ENCODE results near the gene COL4A3.

COL4A3 gene

DNA sequence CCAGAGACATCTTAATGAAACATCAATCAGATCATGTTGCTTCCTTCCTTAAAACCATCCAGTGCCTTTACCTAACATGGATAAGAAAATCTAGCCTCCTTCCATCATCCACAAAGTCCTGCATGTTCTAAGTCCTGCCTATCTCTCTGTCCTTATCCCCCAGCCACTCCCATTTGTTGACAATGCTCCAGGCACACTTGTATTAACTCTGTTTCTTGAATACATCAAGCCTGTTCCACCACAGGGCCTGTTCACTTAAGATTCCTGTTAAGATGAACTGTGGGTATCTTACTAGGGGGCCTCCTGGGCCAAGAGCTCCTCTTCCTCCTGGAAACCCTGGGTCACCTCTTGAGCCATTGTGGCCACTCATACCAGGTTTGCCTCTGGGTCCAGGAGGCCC lies 46.1 kb upstream of the COL4A3 start:
- H4K20me1 ChIP-seq (ENCODE audit: insufficient read depth), result no peaks in the 10 kb centered on the region
- H3K4me2 ChIP-seq, result no peak overlapping the region
- no peak overlapping the region for H3K27ac ChIP-seq
- no peak overlapping the region for H2AFZ ChIP-seq (ENCODE audit: low read depth)
- no peaks in the 10 kb centered on the region for H3K36me3 ChIP-seq (ENCODE audit: insufficient read depth)
- H3K79me2 ChIP-seq (ENCODE audit: insufficient read depth, low read depth), result no peaks in the 10 kb centered on the region
- no peak overlapping the region for H3K4me3 ChIP-seq (IDR thresholded peaks at IDR 0.05; ENCODE audit: insufficient read depth, low read depth, low read length)
- no peaks in the 10 kb centered on the region for H3K27me3 ChIP-seq (ENCODE audit: insufficient read depth, low read depth)
- H3K9ac ChIP-seq, result no peak overlapping the region
- TF ChIP-seq, protein P1, sequence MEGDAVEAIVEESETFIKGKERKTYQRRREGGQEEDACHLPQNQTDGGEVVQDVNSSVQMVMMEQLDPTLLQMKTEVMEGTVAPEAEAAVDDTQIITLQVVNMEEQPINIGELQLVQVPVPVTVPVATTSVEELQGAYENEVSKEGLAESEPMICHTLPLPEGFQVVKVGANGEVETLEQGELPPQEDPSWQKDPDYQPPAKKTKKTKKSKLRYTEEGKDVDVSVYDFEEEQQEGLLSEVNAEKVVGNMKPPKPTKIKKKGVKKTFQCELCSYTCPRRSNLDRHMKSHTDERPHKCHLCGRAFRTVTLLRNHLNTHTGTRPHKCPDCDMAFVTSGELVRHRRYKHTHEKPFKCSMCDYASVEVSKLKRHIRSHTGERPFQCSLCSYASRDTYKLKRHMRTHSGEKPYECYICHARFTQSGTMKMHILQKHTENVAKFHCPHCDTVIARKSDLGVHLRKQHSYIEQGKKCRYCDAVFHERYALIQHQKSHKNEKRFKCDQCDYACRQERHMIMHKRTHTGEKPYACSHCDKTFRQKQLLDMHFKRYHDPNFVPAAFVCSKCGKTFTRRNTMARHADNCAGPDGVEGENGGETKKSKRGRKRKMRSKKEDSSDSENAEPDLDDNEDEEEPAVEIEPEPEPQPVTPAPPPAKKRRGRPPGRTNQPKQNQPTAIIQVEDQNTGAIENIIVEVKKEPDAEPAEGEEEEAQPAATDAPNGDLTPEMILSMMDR (conservative IDR thresholded peaks at IDR 0.05; ENCODE audit: low read depth, low read length), result no peak
- no peaks in the 10 kb centered on the region for H3K4me1 ChIP-seq (ENCODE audit: low read depth, poor library complexity, severe bottlenecking)

DNA sequence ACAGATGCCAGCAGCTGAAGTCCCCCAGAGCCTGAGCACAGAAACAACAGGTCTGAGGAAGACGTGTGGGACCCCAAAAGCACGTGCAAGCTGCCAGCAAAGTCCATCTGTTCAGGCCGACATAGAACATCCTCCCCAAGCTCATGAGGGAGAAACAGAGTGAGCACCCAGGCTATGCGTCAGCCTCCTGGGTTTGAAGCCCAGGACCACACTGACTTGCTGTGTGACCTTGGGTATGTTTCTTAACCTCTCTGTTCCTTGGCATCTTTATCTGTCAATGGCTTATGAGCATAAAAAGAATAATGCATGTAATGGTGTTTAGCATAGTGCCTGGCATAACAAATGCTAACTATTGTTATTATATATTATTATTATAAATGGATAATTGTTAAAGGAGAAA lies 40.7 kb upstream of the COL4A3 start:
- TF ChIP-seq, protein P1 (conservative IDR thresholded peaks at IDR 0.05; ENCODE audit: low read depth, low read length), result no peak
- H3K4me3 ChIP-seq (IDR thresholded peaks at IDR 0.05; ENCODE audit: insufficient read depth, low read depth, low read length), result no peak overlapping the region
- no peak overlapping the region for H3K4me2 ChIP-seq
- no peaks in the 10 kb centered on the region for H3K27me3 ChIP-seq (ENCODE audit: insufficient read depth, low read depth)
- H3K27ac ChIP-seq, result no peak overlapping the region
- H3K9ac ChIP-seq, result no peak overlapping the region
- no peaks in the 10 kb centered on the region for H3K4me1 ChIP-seq (ENCODE audit: low read depth, poor library complexity, severe bottlenecking)
- H4K20me1 ChIP-seq (ENCODE audit: insufficient read depth), result no peaks in the 10 kb centered on the region
- no peaks in the 10 kb centered on the region for H3K79me2 ChIP-seq (ENCODE audit: insufficient read depth, low read depth)
- no peaks in the 10 kb centered on the region for H3K36me3 ChIP-seq (ENCODE audit: insufficient read depth)
- no peak overlapping the region for H2AFZ ChIP-seq (ENCODE audit: low read depth)

DNA sequence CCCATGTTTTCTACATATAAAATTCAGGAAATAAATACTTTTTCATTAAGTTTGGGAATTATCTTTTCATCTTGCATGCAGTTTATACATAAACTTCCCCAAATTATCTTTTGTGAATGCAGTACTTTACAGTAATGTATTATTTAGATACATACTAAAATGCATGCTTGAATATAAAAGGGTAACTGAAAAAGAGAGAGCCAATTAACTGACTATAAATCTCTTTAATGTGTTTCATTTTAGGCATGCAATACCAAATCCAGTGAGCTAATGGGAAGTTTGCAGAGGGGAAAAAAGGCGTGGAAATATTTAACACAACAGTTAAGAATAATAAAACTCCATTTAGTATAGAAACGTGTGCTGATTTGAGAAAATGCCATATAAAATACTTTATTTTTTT lies 39.6 kb upstream of the COL4A3 start:
- H3K4me2 ChIP-seq, result no peak overlapping the region
- no peaks in the 10 kb centered on the region for H4K20me1 ChIP-seq (ENCODE audit: insufficient read depth)
- no peaks in the 10 kb centered on the region for H3K36me3 ChIP-seq (ENCODE audit: insufficient read depth)
- H3K4me1 ChIP-seq (ENCODE audit: low read depth, poor library complexity, severe bottlenecking), result no peaks in the 10 kb centered on the region
- no peak overlapping the region for H3K27ac ChIP-seq
- no peak overlapping the region for H3K4me3 ChIP-seq (IDR thresholded peaks at IDR 0.05; ENCODE audit: insufficient read depth, low read depth, low read length)
- H2AFZ ChIP-seq (ENCODE audit: low read depth), result no peak overlapping the region
- no peaks in the 10 kb centered on the region for H3K27me3 ChIP-seq (ENCODE audit: insufficient read depth, low read depth)
- H3K79me2 ChIP-seq (ENCODE audit: insufficient read depth, low read depth), result no peaks in the 10 kb centered on the region
- TF ChIP-seq, protein P1 (conservative IDR thresholded peaks at IDR 0.05; ENCODE audit: low read depth, low read length), result no peak
- no peak overlapping the region for H3K9ac ChIP-seq

DNA sequence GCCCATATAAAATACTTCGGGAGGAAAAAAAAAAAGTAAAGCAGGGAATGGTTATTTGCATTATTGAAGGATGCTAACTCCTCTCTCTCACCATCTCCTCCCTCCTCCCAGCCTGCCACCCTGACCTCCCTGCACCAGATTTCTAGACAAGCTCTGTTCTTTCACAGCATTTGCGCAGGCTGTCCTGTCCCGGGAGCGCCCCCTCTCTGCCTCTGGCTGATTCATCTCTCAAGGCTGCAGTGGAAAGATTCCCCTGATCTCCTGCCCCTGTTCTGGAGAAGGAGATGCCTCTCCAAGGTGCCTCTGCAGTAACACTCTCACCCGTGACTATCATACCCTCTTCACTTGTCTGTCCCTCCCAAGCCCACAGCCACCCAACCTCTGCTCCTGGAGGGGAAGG lies 38.9 kb upstream of the COL4A3 start:
- H4K20me1 ChIP-seq (ENCODE audit: insufficient read depth), result no peaks in the 10 kb centered on the region
- no peaks in the 10 kb centered on the region for H3K79me2 ChIP-seq (ENCODE audit: insufficient read depth, low read depth)
- no peak overlapping the region for H3K27ac ChIP-seq
- H3K4me2 ChIP-seq, result no peak overlapping the region
- H2AFZ ChIP-seq (ENCODE audit: low read depth), result no peak overlapping the region
- no peaks in the 10 kb centered on the region for H3K27me3 ChIP-seq (ENCODE audit: insufficient read depth, low read depth)
- no peak overlapping the region for H3K4me3 ChIP-seq (IDR thresholded peaks at IDR 0.05; ENCODE audit: insufficient read depth, low read depth, low read length)
- H3K9ac ChIP-seq, result no peak overlapping the region
- H3K36me3 ChIP-seq (ENCODE audit: insufficient read depth), result no peaks in the 10 kb centered on the region
- no peaks in the 10 kb centered on the region for H3K4me1 ChIP-seq (ENCODE audit: low read depth, poor library complexity, severe bottlenecking)
- TF ChIP-seq, protein P1 (conservative IDR thresholded peaks at IDR 0.05; ENCODE audit: low read depth, low read length), result no peak

DNA sequence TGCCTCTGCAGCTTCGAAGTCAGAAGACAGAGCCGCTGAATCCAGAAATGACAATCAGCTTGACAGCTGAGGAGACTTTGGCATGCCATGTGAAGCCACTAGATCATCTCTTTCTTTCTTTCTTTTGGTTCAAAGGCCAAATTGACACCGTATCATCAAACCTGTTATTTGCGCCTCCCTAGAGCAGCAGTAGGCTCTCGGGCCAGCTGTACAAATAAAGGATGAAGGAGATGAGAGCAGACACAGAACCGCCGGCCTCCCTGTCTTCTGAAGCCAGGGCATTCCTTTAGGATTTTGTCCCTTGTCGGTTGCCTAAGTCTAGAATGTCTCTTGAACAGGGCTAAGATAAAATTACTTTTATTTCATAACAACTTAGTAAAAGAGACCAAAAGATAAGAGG lies 37.2 kb upstream of the COL4A3 start:
- no peaks in the 10 kb centered on the region for H3K4me1 ChIP-seq (ENCODE audit: low read depth, poor library complexity, severe bottlenecking)
- H3K4me2 ChIP-seq, result no peak overlapping the region
- TF ChIP-seq, protein P1 (conservative IDR thresholded peaks at IDR 0.05; ENCODE audit: low read depth, low read length), result no peak
- no peak overlapping the region for H2AFZ ChIP-seq (ENCODE audit: low read depth)
- H3K79me2 ChIP-seq (ENCODE audit: insufficient read depth, low read depth), result no peaks in the 10 kb centered on the region
- H3K27me3 ChIP-seq (ENCODE audit: insufficient read depth, low read depth), result no peaks in the 10 kb centered on the region
- no peaks in the 10 kb centered on the region for H4K20me1 ChIP-seq (ENCODE audit: insufficient read depth)
- H3K36me3 ChIP-seq (ENCODE audit: insufficient read depth), result no peaks in the 10 kb centered on the region
- H3K4me3 ChIP-seq (IDR thresholded peaks at IDR 0.05; ENCODE audit: insufficient read depth, low read depth, low read length), result no peak overlapping the region
- no peak overlapping the region for H3K9ac ChIP-seq
- no peak overlapping the region for H3K27ac ChIP-seq
